ENCODE data around the gene ATP2C2.

ATP2C2 gene

DNA sequence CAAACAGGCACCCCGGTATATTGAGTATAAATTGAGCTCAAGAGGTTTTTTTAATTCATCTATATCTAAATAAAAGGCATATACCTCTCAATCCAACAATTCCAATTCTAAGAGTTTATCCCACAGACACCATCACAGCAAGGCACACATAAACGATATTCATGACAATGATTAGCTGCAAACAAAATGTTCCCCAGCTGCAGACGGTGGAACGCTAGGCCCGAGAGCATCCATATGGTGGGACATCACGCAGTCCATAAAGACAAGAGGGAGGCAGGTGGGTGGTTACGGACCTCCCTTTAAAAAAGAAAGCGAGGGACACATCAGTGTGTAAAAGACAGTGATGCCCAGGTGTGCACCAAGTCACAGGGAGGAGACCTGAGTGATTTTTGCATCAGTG, 108.1 kb downstream of the ATP2C2 start:
- H3K4me3 ChIP-seq, result no peak overlapping the region
- no peak overlapping the region for H3K27ac ChIP-seq

DNA sequence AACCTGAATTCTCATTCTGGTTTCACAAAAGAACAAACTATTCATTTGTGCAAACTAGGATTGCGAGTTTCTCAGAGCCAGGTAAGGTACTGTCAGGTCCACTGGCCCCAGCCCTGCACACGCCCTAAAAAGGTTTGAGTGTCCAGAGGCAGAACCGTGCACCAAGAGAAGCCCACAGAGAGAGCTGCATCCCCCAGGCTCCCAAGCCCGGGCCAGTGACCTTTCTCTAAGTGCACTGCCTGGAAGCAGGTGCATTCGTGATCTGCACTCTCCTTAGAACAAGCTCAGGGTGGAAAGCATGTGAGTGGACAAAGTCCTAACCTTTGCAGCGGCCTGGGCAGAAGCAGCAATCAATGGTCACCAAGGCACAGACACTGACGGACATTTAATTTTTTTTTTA, 109.3 kb downstream of the ATP2C2 start:
- Histone ChIP-seq H3K9ac (ENCODE audit: insufficient read length) (no peak overlapping the region), H3K4me3 (no peak overlapping the region), H3K27ac (no peak overlapping the region), H3K9me3 (ENCODE audit: low read depth, low read length) (no peaks in the 10 kb centered on the region), H3K36me3 (ENCODE audit: insufficient read depth, low read length) (no peaks in the 10 kb centered on the region)
- TF ChIP-seq EZH2 (IDR thresholded peaks at IDR 0.05), result no peak
- no peak for TF ChIP-seq POLR2AphosphoS5 (IDR thresholded peaks at IDR 0.05; ENCODE audit: borderline replicate concordance, low read depth, low read length)
- no peak for TF ChIP-seq FOXP2 (optimal IDR thresholded peaks at IDR 0.05; ENCODE audit: control extremely low read depth, extremely low read length, insufficient read depth)
- no peak for DNase-seq (ENCODE audit: low read depth, low spot score)

More for the DNA sequence above, 108.1 kb downstream of the ATP2C2 start:
- no peaks in the 10 kb centered on the region for H3K36me3 ChIP-seq (ENCODE audit: insufficient read depth, low read length)
- no peaks in the 10 kb centered on the region for H3K9me3 ChIP-seq (ENCODE audit: low read depth, low read length)
- TF ChIP-seq POLR2AphosphoS5 (IDR thresholded peaks at IDR 0.05; ENCODE audit: borderline replicate concordance, low read depth, low read length), result no peak
- no peak for DNase-seq (ENCODE audit: low read depth, low spot score)
- no peak overlapping the region for H3K9ac ChIP-seq (ENCODE audit: insufficient read length)

DNA sequence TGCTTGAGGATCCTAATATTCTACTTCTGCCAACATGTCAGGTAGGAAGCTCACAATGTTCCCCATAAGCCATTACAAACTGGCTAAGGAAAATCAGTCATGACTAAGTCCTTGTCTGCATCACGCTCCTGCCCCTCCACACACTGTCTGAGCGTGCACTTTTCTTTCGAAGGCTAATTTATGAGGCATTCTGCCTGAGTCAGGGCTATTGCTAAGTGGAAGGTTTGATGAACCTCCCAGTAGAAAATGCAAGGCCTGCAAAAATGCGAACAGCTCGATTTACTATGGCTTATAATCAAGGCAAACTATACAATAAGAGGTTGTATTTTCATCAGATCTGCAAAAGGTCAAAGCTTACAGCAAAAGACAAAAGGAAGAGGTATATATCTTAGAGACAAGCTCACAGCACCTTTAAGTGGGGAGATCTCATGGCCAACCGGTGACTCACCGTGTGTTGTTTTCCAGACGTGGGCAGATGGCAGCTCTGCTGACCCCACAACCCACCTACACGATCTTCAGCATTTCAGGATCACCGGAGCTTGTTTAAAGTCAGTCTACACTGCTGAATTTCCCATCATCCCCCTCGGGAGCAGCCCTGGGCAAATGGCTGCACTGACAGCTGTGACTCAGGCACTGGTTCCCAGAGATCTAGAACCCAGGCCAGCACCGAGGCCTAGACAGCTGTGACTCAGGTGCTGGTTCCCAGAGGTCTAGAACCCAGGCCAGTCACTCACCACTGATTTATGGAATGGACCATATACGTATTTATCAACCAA, 110.0 kb downstream of the ATP2C2 start:
- Histone ChIP-seq H3K9ac (ENCODE audit: insufficient read length) (no peak overlapping the region), H3K36me3 (ENCODE audit: insufficient read depth, low read length) (no peaks in the 10 kb centered on the region), H3K4me3 (no peak overlapping the region), H3K27ac (no peak overlapping the region), H3K9me3 (ENCODE audit: low read depth, low read length) (no peaks in the 10 kb centered on the region)
- no peak for DNase-seq (ENCODE audit: low read depth, low spot score)
- no peak for TF ChIP-seq POLR2AphosphoS5 (IDR thresholded peaks at IDR 0.05; ENCODE audit: borderline replicate concordance, low read depth, low read length)
- TF ChIP-seq FOXP2 (optimal IDR thresholded peaks at IDR 0.05; ENCODE audit: control extremely low read depth, extremely low read length, insufficient read depth), result no peak
- TF ChIP-seq EZH2 (IDR thresholded peaks at IDR 0.05), result no peak

DNA sequence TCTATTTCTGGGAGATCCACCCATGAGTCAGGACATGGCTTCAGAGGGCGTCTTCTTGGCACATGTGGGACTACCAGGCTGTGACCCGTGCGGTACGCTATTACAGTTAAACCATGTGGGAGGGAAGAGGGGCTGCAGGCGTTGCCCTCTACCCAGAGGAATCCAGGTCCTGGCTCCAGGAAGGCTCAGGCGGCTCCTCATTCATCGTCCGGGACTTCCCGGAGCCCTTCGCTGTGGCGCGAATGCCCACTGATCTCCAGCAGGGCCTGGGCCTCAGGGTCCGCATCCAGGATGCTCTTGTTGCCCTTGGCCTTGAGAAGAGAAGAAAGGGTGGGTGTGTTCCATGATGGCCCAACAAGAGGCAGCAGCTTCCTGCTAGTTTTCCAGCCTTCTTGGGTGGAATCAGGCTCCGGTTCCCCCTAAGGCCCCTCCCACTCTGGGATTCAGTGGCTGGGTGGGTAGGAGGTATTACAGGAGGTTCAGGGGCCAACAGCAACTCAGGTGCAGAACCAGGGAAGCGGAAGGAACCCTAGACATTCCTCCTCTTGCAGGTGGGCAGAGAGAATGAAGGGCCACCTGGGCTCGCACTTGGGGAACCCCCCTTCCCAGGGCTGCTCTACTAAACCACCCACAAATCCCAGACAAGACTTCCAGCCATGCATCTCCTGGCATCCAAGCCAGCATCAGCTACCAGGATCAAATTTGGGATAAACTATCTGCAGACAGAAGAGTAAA, 111.5 kb downstream of the ATP2C2 start:
- Histone ChIP-seq H3K36me3 (ENCODE audit: insufficient read depth, low read length) (no peaks in the 10 kb centered on the region), H3K27ac (no peak overlapping the region), H3K4me3 (no peak overlapping the region), H3K9ac (ENCODE audit: insufficient read length) (no peak overlapping the region), H3K9me3 (ENCODE audit: low read depth, low read length) (no peaks in the 10 kb centered on the region)
- DNase-seq (ENCODE audit: low read depth, low spot score), result no peak
- TF ChIP-seq FOXP2 (optimal IDR thresholded peaks at IDR 0.05; ENCODE audit: control extremely low read depth, extremely low read length, insufficient read depth) (no peak), POLR2AphosphoS5 (IDR thresholded peaks at IDR 0.05; ENCODE audit: borderline replicate concordance, low read depth, low read length) (no peak)

DNA sequence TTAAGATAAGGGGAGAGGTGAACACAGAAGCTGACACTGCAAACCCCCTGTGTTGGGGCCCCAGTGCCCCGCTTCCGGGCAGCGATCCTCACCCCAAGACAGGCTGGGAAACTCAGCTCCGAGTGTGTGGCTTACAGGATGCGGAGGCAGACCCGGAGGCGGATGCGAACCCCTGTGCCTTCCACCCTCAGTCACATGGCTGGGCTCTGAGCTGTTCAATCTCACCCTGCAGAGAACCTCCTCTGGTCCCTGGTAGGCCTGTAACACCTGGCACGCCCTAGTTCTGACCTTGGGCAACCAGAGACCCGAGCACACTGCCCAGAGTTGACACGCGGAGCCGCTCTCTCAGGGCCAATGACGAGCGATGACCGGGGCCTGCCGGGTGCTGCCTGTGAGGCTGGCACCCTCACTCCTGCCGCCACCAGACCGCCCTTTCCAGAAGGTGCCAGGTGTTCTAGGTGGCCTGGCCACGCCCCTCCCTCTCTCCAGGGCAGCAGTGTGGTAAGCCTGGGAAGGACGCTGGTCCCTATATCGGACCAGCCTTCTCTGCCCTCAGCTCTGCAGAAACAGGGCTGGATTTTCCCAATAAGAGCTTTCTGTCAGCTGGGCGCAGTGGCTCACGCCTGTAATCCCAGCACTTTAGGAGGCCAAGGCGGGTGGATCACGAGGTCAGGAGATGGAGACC, 112.9 kb downstream of the ATP2C2 start:
- Histone ChIP-seq H3K27ac (no peak overlapping the region), H3K4me3 (no peak overlapping the region), H3K9me3 (ENCODE audit: low read depth, low read length) (no peaks in the 10 kb centered on the region), H3K9ac (ENCODE audit: insufficient read length) (no peak overlapping the region), H3K36me3 (ENCODE audit: insufficient read depth, low read length) (no peaks in the 10 kb centered on the region)
- no peak for TF ChIP-seq EZH2 (IDR thresholded peaks at IDR 0.05)
- TF ChIP-seq FOXP2 (optimal IDR thresholded peaks at IDR 0.05; ENCODE audit: control extremely low read depth, extremely low read length, insufficient read depth), result no peak
- no peak for TF ChIP-seq POLR2AphosphoS5 (IDR thresholded peaks at IDR 0.05; ENCODE audit: borderline replicate concordance, low read depth, low read length)
- DNase-seq (ENCODE audit: low read depth, low spot score), result no peak

DNA sequence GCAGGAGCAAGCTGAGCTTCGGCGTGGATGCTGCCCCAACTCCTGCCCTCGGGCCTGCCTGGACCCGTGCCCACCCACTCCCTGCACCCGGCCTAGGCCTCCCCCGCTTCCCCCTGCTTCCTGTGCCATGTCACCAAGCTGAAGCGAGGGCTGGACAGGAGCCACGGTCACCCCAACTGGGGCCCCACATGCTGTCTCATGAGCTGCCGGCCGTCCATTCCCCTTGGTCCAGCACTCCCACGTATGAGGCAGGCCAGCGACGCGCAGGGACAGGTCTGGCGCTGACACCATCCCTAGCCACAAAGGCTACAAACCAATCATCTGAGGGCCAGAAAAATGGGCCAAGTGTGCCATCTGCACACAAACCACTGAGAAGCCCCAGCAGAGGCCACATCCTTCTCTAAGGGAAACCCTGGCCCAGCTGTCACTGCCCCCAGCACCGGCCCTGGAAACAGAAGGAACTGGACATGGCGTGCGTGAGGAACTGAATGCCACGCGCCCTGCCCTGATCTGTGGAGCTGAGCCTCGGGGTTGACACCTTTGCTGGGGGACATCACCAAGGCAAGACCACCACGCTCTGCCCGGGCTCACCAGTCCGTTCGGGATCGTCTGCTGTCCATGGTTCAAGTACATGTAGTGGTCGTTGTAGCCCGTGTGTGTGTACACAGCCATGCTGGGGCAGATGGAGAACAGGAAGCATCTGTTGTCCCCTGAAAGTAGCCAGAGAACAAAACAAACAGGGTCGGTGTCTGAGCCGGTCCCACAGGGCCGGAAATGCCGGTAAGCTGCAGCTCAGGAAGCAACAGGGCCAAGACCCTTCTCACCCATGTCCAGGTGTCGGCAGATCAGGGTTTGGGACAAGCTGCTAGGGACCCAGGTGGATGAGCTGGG, 113.9 kb downstream of the ATP2C2 start:
- no peak overlapping the region for H3K9ac ChIP-seq (ENCODE audit: insufficient read length)
- no peak for DNase-seq (ENCODE audit: low read depth, low spot score)
- H3K27ac ChIP-seq, result no peak overlapping the region
- no peaks in the 10 kb centered on the region for H3K36me3 ChIP-seq (ENCODE audit: insufficient read depth, low read length)
- H3K9me3 ChIP-seq (ENCODE audit: low read depth, low read length), result no peaks in the 10 kb centered on the region
- TF ChIP-seq POLR2AphosphoS5 (IDR thresholded peaks at IDR 0.05; ENCODE audit: borderline replicate concordance, low read depth, low read length), result no peak
- no peak for TF ChIP-seq FOXP2 (optimal IDR thresholded peaks at IDR 0.05; ENCODE audit: control extremely low read depth, extremely low read length, insufficient read depth)
- no peak for TF ChIP-seq EZH2 (IDR thresholded peaks at IDR 0.05)
- H3K4me3 ChIP-seq, result no peak overlapping the region

DNA sequence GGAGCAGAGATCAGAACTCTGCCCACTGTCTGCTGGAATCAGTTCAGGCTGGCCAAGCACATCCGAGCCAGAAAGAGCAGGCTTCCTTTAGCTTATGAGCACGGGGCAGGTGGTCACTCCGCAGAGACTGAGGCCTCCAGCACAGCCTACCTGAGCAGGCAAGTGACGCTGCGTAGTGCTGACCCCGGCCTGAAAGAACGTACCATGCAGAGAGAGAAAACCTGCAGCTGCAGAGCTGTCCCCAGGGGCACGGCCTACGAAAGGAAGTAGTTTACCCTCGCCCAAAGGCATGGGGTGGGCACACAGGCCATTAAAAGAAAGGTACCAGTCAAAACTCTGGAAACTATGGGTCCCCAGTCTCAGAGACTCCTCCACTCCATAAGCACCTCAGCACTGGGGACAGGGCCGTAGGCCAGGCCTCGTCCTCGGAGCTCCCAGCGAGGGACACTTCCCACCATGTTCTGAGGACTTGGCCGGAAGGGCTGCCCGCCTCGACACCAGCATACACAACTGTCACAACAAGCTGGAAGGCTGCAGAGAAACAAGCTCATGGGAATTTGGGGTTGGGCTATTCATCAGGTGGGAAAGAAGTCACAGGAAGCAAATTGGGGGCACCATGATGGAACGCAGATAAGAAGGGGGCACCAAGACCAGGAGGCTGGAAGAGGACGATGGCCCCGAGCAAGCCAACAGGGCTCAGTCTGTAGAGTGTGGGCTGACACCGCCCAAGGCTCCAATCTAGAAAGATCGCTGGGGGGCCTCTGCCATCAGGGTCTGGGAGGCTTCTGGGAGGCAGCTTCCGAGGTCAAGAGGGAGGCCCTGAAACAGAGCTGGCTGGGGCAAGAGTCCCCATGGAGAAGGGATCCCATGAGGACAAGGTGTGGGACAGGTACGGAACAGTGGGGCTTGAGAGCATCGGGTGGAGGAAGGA, 114.9 kb downstream of the ATP2C2 start:
- H3K4me3 ChIP-seq, result no peak overlapping the region
- TF ChIP-seq FOXP2 (optimal IDR thresholded peaks at IDR 0.05; ENCODE audit: control extremely low read depth, extremely low read length, insufficient read depth) (no peak), POLR2AphosphoS5 (IDR thresholded peaks at IDR 0.05; ENCODE audit: borderline replicate concordance, low read depth, low read length) (no peak), EZH2 (IDR thresholded peaks at IDR 0.05) (no peak)
- no peaks in the 10 kb centered on the region for H3K9me3 ChIP-seq (ENCODE audit: low read depth, low read length)
- no peaks in the 10 kb centered on the region for H3K36me3 ChIP-seq (ENCODE audit: insufficient read depth, low read length)
- no peak overlapping the region for H3K27ac ChIP-seq
- DNase-seq (ENCODE audit: low read depth, low spot score), result no peak
- H3K9ac ChIP-seq (ENCODE audit: insufficient read length), result no peak overlapping the region
